Measurements from ENCODE around the gene SNRNP27. TPM values are rescaled to one million over a fixed set of nuclear protein-coding genes. Genes with fewer than 3 reads are reported as not detected.

Gene SNRNP27
- 44.4 to 48.7 TPM (median 45.6 TPM) in 3 replicates for total RNA-seq

- H3K27me3 Mint-ChIP-seq (ENCODE audit: low read depth), result no peaks in the 10 kb centered on the region
- H3K4me1 Mint-ChIP-seq, result peaks cover 10% of the 10 kb centered on the region
- H3K27ac Mint-ChIP-seq, result peak within 1 kb of the TSS; percentile 99
- H3K9me3 Mint-ChIP-seq, result peaks cover 6% of the 10 kb centered on the region
- TF ChIP-seq, protein P1, sequence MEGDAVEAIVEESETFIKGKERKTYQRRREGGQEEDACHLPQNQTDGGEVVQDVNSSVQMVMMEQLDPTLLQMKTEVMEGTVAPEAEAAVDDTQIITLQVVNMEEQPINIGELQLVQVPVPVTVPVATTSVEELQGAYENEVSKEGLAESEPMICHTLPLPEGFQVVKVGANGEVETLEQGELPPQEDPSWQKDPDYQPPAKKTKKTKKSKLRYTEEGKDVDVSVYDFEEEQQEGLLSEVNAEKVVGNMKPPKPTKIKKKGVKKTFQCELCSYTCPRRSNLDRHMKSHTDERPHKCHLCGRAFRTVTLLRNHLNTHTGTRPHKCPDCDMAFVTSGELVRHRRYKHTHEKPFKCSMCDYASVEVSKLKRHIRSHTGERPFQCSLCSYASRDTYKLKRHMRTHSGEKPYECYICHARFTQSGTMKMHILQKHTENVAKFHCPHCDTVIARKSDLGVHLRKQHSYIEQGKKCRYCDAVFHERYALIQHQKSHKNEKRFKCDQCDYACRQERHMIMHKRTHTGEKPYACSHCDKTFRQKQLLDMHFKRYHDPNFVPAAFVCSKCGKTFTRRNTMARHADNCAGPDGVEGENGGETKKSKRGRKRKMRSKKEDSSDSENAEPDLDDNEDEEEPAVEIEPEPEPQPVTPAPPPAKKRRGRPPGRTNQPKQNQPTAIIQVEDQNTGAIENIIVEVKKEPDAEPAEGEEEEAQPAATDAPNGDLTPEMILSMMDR (IDR thresholded peaks at IDR 0.05; ENCODE audit: unreplicated experiment), result no peak
- H3K4me3 Mint-ChIP-seq, result peak within 1 kb of the TSS; percentile 100
- peaks cover 11% of the 10 kb centered on the region for H3K36me3 Mint-ChIP-seq
- peak; percentile 45 to 74 for DNase-seq (ENCODE audit: low spot score in 2 of 2, unreplicated experiment in 2 of 2)
Observed at GRCh38 chr2:69893684-69894551, at the start of gene SNRNP27. TSS of gene SNRNP27 (plus strand) at chr2:69893956. CDS start at chr2:69893985, 29 bp downstream.

- no peak for DNase-seq (ENCODE audit: low spot score in 2 of 2, unreplicated experiment in 2 of 2)
- Mint-ChIP-seq H3K9me3 (no peaks in the 10 kb centered on the region), H3K36me3 (peaks cover 23% of the 10 kb centered on the region), H3K4me3 (no peak overlapping the region), H3K27me3 (ENCODE audit: low read depth) (no peaks in the 10 kb centered on the region), H3K27ac (no peak overlapping the region), H3K4me1 (no peaks in the 10 kb centered on the region)
- TF ChIP-seq, protein P1 (IDR thresholded peaks at IDR 0.05; ENCODE audit: unreplicated experiment), result no peak
Observed at GRCh38 chr2:69843993-69844392, 49.8 kb upstream of the SNRNP27 start.

GRCh38 chr2:69844560-69844959 is 49.2 kb upstream of the SNRNP27 start:
- no peak for DNase-seq (ENCODE audit: low spot score in 2 of 2, unreplicated experiment in 2 of 2)
- Mint-ChIP-seq H3K27ac (no peak overlapping the region), H3K4me3 (no peak overlapping the region), H3K4me1 (no peaks in the 10 kb centered on the region), H3K9me3 (no peaks in the 10 kb centered on the region), H3K36me3 (peaks cover 20% of the 10 kb centered on the region), H3K27me3 (ENCODE audit: low read depth) (no peaks in the 10 kb centered on the region)
- TF ChIP-seq, protein P1 (IDR thresholded peaks at IDR 0.05; ENCODE audit: unreplicated experiment), result no peak

- H3K4me1 Mint-ChIP-seq, result no peaks in the 10 kb centered on the region
- no peaks in the 10 kb centered on the region for H3K9me3 Mint-ChIP-seq
- peaks cover 21% of the 10 kb centered on the region for H3K36me3 Mint-ChIP-seq
- H3K27me3 Mint-ChIP-seq (ENCODE audit: low read depth), result no peaks in the 10 kb centered on the region
- TF ChIP-seq, protein P1 (IDR thresholded peaks at IDR 0.05; ENCODE audit: unreplicated experiment), result no peak
- H3K27ac Mint-ChIP-seq, result no peak overlapping the region
- H3K4me3 Mint-ChIP-seq, result no peak overlapping the region
- no peak for DNase-seq (ENCODE audit: low spot score in 2 of 2, unreplicated experiment in 2 of 2)
Observed at GRCh38 chr2:69846182-69847067, 47.3 kb upstream of the SNRNP27 start.

DNA sequence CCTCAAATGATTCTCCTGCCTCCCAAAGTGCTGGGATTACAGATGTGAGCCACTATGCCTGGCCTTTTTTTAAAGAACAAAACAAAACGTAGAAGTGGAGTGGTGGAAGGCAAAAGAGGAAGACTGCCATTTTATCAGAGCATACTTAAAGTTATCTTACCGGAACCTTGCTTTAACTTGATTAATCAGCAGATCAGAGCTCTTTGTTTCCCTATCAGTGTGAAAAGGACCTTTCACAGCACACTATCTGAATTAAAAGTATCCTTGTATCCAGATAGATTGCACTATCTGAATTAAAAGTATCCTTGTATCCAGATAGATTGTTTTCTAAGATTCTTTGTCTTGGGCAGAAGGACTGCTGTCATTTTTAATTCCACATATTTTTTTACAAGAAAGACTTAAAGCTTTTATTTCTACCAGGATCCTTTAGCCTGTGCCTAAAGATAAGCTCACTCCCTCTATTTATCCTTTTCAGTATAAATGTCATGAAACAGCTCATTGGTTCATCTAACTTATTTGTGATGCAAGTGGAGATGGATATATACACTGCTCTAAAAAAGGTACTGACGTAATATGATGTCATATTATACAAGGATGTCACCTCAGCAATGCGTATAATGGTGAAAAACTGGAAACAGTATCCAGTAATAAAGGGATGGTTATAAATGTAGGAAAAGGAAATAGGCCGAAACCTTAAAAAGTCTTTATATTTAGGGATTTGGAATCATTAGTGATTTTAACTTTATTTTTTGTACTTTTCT is 46.5 kb upstream of the SNRNP27 start:
- Mint-ChIP-seq H3K27ac (no peak overlapping the region), H3K36me3 (peaks cover 23% of the 10 kb centered on the region), H3K9me3 (no peaks in the 10 kb centered on the region), H3K4me1 (no peaks in the 10 kb centered on the region), H3K4me3 (no peak overlapping the region), H3K27me3 (ENCODE audit: low read depth) (no peaks in the 10 kb centered on the region)
- TF ChIP-seq, protein P1 (IDR thresholded peaks at IDR 0.05; ENCODE audit: unreplicated experiment), result no peak
- no peak for DNase-seq (ENCODE audit: low spot score in 2 of 2, unreplicated experiment in 2 of 2)
